Measurements from ENCODE around the gene MTHFR.

MTHFR gene

DNA sequence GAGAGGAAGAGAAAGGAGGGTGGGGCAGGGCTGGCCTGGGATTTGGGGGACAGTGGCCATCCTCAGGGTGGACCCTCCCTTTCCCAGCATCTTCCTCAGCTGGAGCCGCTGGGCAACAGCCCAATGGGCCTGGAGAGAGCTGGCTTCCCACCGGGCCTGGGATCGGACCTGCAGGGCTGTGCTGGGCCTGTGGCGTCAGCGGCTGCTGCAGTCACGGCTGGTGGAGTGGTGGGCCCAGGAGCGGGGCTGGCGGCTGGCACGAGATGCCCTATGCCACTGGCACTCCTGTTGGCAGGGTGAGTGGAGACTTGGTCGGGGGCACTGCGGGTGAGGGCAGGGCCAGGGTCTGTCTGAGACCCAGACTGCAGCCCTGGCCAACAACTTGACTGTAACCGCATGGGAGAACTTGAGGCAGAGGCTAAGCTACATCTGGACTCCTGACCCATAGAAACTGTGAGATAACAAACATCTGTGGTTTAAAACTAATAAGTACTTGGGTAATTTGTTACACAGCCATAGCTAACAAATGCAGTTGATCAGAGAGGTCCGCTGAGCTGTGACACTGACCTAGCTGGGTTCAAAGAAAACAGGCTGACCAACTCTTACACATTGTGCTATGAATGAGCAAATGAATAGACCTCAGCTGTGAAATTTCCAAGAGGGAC is 25.9 kb downstream of the MTHFR start:
- no peak for DNase-seq

DNA sequence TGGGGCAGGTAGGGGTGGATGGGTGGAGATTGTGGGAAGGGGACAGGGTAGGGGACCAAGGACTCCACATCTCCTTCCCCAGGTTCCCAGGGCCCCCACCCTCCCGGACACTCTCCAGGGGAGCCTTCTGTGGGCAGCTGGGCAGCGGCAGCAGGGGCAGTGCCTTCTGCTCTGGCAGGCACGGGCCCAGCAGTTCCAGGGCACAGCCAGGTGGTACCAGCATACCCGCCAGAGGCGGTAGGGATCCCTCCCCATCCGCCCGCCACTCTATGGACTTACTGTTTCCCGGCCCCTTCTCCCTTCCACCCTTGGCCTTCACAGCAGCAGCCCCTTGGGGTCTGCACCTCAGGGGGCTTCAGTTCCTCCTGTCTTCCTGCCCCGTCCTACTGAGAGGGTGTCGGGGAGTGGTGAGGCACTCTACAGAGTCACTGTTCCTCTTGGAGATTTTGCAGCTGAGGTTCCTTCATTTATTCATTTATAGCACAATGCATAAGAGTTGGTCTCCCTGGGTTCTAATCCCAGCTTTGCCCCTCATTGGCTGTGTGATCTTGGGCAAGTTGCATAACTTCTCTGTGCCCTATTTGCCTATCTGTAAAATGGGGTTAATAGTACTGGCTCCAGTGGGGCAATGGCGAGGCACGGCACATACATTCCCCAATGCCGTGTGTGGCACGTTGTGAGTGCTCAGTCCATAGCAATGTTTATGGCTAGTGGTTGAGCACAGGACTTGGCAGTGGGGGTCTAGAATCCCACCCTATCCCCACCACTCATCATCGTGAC is 26.7 kb downstream of the MTHFR start:
- DNase-seq: no peak

DNA sequence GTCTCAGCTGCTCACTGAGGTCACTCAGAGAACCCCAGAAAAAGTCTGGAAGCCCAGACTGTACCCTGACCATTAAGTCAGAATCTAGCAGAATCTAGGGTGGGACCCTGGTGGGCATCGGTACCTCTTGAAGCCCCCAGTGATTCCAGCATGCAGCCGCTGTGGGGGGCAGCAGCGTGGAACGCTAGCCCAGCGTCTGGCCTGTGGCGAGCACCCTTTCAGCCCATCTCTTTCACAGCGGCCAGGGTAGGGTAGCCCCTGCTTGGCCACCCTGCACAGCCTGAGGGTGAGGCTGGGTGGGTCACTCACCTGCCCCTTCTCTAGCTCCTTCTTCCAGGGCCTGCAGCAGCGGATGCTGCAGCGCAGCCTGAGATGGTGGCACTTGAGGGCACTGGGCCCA is 27.4 kb downstream of the MTHFR start:
- DNase-seq: no peak

DNA sequence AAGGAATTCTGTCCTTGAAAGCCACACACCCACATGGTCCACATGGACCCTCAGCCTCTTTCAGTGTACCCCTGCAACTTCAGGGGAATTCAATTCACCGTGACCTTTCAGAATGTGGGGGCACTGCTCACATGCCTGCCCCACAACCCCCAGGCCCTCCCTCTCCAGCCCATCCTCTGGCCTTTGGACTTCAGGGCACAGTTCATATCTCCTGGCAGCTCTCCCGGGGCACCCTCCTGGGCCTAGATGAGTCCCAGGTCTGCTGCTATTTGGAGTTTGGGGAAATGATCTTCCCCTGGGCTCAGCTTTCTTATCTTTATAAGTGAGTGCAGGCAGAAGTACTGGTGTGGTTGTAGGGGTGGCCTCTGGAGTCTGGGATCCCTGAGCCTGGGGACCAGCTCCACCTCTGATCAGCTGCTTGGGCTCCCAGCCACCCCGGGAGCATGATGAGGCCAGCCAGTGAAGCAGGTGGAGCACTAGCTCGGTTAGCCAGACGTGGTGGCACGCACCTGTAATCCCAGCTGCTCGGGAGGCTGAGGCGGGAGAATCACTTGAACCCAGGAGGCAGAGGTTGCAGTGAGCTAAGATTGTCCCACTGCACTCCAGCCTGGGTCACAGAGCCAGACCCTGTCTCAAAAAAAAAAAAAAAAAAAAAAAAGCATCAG is 28.0 kb downstream of the MTHFR start:
- DNase-seq: no peak

DNA sequence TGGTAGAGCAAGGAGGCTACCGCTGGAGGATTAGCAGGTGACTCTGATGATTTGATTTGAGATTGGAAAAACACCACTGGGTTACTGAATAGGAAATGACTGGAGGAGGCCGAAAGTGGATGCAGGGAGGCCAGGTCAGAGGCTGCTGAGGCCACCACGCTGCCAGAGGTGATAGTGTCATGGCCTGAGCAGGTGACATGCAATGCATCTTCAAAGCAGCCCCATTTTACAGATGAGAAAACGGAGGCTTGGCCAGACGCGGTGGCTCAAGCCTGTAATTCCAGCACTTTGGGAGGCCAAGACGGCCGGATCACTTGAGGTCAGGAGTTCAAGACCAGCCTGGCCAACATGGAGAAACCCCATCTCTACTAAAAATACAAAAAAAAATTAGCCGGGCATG is 31.0 kb downstream of the MTHFR start:
- DNase-seq: no peak

DNA sequence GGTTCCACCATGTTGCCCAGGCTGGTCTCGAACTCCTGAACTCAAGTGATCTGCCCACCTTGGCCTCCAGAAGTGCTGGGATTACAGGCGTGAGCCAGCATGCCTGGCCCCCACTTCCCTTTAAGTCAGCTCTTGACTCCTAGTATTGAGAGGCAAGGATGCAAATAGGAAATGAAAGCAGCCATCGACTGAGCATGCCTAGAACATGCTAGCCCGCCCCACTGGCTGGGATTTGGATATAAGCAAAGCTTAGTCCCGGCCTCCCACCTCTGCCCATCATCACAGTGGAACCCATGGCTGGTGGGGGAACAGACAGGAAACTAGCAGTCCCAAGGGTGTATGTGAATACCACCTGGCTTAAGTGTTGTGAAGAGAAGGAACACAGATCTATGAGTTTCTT is 33.3 kb downstream of the MTHFR start:
- peak; percentile 75 for DNase-seq

DNA sequence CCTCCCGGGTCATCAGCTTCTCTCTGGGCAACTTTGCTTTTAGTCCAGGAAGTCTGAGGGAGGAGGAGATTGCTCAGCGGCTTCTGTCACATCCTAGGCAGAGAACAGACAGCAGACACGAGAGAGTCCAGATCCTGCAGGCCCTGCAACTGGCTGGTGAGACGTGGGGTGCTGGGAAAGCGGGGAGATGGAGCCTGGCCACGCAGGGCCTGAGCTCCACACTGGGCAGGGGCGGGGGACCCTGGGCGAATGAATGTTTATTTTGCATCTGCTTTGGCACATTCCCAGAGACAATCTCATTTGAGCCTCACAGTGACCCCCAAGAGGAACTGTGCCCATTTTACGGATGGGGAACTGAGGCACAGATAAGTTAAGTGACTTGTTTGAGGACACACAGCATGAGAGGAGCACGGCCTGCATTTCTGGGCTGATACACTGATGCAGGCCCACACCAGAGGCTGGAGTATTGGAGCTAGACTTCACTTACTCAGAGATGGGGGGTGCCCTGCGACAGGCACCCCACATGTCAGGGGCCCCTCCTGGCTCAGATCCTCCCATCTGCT is 34.2 kb downstream of the MTHFR start:
- DNase-seq: no peak

DNA sequence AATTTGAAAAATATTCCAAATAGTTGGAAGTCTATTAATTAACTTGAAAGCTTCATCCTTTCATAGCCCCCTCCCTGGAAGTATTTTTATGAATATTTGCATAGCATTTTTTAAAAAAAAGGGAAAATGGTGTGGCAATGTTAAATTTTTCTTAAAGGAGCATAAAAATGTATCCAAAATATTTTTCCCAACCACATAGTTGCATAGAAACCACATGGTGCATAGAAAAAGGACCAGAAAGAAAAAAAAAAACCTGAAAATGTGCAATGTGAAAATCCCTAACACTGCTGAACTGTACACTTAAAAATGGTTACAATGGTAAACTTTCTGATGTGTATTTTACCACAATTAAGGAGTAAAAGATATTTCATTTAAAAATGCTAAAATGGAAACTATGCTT is 35.8 kb downstream of the MTHFR start:
- DNase-seq: no peak

DNA sequence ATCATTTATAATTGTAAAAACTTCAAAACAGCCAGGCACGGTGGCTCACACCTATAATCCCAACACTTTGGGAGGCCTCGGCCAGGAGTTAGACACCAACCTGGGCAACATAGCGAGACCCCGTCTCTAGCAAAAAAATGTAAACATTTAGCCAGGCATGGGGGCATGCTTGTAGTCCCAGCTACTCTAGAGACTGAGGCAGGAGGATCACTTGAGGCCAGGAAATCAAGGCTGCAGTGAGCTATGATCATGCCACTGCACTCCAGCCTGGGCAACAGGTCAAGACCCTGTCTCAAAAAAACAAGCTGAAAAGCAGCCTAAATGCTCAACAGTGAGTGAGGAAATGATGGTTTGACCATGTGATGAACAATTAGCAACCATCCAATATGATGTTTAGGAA is 36.5 kb downstream of the MTHFR start:
- no peak for DNase-seq

DNA sequence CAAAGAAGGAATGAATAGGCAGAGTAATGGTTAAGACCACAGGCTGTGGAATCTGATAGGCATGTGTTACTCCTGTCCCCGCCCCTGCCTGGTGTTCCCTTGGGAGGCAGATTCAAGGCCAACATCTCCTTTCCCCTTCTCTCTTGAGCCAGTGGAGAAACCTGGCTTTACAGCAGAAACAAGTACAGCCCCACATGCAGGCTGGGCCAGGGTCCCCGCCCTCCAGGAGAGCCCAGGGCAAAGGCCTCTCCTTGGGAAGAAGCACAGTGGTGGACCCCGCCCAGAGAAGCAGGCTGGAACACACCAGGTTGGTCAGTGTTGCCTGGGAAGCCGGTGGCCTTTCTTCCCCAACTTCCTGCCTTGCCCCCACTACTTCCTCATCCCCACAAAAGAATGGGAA is 36.9 kb downstream of the MTHFR start:
- DNase-seq: no peak

DNA sequence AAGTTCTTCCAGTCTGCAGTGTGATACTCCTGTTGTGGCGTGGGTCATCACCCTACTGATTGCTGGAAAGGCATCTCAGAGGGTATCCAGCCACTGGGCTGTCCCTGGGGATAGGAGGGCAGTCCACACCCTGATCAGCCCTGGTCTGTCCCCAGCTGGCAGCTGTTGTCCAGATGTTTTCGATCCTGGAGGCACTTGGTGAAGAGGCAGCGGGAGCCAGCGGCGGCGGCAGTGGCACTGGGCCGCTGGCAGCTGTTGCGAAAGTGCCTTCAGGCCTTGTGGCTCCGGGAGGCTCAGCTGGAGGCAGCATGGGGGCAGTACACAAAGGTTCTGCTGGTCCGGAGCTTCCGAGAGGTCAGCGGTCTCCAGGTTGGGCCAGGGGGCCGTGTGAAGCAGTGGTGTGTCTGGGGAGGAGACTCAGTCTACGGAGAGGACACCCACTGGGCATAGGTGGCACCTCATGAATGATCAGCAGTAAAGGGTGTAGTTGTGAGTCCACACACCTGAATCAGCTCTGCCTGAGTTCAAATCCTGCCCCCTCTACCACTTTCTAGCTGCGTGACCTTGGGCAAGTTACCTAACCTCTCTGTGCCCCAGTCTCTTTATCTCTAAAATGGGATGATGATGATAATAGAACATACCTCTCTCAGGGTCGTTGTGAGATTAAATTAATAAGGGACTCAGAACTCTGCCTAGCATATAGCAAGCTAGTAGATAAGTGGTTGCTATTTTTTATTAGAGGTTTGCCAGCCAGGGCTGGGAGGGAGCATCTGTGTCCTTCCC is 37.7 kb downstream of the MTHFR start:
- DNase-seq: no peak

DNA sequence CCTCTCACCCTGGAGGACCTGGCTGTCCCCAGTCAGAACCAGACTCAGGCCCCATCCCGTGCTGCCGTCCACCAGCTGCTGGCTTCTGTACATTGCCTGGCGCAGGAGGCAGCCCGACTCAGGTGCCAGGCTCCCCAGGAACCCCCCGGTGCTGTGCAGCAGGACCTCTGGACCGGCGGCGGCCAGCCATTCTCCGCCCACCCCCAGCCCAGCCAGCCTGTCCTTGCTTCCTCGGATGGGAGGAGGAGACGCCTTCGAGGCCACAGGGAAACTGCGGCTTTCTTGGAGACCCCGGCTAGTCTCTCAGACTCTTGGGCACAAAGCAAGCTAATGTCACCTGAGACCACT is 39.4 kb downstream of the MTHFR start:
- no peak for DNase-seq

DNA sequence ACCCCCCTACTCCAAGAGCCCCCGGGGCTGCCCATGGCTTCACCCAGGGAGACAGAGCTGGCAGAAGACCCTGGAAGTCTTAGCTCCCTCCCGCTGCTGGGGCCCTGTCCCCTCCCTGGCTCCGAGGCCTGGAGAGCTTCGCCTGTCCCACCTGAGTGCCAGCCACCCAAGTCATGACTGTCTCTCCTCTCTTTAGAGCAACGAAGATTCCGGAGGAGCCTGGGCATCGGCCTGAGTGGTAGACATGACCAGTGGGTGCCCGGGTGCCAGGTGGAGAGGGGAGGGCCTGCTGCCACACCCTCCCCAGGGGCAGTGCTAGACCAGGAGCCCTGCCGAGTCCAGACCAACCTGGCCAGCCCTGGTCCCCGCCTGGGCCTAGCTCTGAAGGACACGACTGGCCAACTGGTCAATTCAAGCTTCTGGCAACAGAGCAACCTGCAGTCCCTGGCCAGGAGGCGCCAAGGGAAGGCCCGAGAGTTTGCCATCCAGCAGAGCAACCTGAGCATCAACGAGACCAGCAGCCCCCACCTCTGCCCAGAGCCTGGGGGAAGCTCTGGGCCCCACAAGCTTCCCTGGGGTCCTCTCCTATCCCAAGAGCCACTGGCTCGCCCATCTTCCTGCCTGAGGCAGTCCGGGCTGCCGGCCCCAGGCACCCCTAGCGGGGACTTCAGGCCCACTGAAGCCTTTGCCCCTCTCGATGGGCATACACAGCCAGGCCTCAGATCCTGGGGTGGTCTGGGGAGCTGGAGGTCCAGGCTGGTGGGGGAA is 39.9 kb downstream of the MTHFR start:
- no peak for DNase-seq

DNA sequence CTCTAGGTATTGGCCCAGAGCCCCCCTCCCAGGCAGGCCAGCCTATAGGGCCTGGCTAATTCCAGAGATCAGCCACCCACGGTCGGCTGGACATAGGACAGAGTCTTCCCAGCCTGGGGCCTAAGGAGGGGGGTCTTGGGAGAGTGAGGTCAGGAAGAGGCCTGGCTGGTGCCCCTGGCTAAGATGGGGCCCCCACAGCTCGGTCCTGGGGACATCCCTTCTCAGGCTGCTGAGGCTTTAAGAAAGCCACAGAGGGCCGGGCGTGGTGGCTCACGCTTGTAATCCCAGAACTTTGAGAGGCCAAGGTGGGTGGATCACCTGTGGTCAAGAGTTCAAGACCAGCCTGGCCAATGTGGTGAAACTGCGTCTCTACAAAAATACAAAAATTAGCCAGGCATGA is 41.2 kb downstream of the MTHFR start:
- DNase-seq: no peak

DNA sequence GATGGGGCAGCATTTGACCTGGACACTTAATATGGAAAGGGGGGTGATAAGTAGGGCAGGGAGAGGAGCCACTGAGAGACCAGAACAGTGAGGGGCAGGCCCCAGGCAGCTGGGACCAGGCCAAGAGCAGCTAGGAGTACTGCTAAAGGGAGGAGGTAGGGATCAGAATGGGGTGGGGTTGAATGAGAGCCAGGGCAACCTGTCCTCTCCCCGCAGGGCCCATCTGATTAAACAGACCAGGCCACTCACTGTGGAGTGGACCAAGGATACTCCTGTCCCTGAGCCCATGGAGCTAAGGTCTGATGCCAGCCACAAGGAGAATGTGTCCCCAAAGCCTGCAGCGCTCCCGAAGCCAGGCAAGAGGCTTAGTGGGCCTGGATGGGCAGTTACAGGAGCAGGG is 41.6 kb downstream of the MTHFR start:
- DNase-seq: no peak

DNA sequence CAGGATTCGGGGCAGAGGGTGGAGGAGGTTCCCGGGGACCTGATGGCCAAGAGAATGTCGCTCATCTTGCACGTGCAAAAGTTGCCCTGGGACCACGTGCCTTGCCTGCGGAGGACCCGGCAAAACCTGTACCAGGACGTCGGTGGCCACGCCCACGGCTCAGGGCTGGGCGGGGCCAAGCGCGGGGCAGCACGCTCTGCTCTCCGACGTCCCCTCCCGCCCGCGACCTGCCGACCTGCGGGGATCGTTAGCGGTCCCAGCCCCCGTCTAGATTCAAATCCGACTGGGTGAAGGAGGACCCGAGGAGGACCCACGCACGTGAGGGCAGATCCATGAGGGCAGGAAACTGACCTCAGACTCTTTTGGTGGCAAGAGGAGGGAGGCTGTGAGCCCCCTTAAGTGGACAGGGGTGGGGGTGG is 43.8 kb downstream of the MTHFR start, which contains the start of gene C1orf167:
Gene C1orf167, plus strand, starts transcription at position 206 of the 419 bp plus-strand sequence. CDS start 2,208 bp downstream, outside the sequence.
- DNase-seq: no peak

DNA sequence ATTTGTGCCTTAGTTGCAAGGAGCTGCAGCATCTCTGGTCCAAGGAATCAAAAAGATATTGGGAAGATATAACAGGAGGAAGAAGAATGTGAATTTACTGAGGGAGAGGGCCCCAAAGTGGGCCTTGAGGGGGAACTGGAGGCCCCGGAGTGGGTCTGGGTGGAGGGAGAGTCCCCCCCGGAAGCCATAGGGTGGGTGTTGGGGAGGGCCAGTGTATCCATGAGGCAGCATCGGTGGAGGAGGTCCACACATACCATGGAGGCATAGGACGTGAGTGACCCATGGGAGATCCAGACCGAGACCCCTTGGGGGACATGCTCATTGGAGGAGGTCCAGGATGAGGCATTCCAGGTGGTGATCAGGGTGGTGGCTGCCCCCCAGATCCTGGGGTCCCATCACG is 44.5 kb downstream of the MTHFR start:
- no peak for DNase-seq

DNA sequence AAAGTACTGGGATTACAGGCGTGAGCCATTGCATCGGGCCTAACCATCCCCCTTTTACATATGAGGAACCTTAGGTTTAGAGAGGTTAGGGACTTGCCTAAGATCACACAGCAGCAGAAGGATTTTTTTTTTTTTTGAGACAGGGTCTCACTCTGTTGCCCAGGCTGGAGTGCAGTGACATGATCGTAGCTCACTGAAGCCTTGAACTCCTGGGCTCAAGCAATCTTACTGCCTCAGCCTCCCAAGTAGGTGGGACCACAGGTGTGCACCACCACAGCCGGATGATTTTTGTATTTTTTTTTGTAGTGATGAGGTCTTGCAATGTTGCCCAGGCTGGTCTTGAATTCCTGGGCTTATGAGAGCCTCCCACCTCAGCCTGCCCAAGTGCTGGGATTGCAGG is 46.0 kb downstream of the MTHFR start:
- no peak for DNase-seq

DNA sequence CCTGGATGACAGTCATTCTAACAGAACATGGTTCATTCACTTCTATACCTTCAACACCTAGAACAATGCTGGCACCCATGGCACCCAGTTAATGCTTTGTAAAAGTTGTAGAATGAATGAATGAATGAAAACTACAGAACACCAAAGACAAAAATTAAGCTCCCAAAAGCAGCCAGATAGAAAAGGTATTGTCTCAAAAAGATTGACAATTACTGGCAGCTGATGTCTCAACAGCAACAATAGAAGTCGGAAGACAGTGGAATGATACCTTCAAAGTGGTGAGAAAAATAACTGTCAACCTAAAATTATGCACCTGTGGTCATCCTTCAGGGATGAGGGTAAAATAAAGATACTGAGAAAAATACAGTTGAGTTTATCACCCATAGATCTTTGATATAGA is 48.7 kb downstream of the MTHFR start:
- DNase-seq: no peak

DNA sequence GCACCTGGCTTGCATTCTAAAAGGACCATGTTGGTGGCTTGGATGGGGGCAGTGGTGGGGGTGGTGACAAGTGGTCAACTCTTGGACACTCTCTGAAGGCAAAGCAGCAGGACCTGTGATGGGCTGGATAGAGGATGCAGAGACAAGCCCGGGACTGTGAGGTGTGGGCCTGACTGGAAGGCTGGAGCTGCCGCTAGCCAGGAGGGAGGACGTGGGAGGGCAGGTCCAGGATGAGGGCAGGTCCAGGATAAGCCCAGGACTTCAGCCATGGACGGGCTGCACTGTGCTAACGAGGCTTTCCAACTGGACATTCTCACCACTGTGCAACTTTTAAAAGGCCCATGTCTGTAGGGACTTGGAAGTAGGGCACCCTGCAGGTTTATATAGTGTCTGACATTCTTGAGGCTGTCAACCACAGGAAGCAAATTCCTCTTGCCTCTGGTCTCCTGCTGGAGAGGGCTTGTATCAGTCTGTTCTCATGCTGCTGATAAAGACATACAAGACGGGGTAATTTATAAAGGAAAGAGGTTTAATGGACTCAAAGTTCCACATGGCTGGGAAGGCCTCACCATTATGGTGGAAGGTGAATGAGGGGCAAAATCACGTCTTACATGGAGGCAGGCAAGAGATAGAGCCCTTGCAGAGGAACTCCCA is 52.1 kb downstream of the MTHFR start:
- no peak for DNase-seq

DNA sequence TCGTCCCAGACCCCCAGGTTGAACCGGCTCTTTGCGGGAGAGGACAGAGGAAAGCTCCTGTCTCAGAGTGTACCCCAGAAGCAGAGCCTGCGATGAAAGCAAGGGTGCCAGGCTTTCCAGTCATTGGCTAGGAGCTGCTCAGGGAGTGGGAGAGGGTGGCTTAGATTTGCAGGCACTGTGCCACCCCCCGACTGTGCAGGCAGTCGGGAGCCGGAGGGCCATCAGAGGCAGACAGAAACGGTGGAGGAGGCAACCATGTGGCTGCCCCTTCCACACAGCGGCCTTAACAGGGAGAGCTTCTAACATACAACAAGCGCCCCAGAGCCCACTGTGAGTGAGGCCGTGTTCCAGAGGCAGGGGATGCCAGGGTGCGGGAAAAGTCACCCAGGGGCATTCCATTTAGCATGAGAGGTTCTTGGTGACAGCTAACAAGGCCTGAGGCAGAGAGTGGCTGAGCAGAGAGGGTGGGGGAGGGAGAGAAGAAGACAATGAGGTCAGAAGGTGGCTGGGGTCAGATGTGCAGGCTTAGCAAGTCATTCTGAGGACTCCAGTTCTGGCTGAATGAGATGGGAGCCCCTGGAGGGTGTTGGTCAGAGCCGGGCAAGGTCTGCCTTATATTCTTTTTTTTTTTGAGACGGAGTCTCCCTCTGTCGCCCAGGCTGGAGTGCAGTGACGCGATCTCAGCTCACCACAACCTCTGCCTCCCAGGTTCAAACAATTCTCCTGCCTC is 53.2 kb downstream of the MTHFR start:
- DNase-seq: no peak

Measured in MV-4-11 (cell line).